ENCODE measurements around the gene DRD4. TPM values are rescaled to one million over a fixed set of nuclear protein-coding genes. Genes with fewer than 3 reads are reported as not detected.

The DRD4 gene
- 0.71 TPM for total RNA-seq
- long read RNA-seq = 0 reads

GRCh38 chr11:636511-637332, at the start of gene DRD4:
Gene DRD4, plus strand, starts transcription at chr11:637269. Its CDS starts 36 bp downstream, at chr11:637305.
- no peak for DNase-seq (ENCODE audit: low spot score)

- DNase-seq (ENCODE audit: low spot score) = no peak
Measured at GRCh38 chr11:587546-587945, 49.5 kb upstream of the DRD4 start.

GRCh38 chr11:587978-588380, 49.1 kb upstream of the DRD4 start:
- DNase-seq (ENCODE audit: low spot score) = no peak

- DNase-seq (ENCODE audit: low spot score) = no peak
Measured at GRCh38 chr11:589798-590197, 47.3 kb upstream of the DRD4 start.

GRCh38 chr11:590997-591396, 46.1 kb upstream of the DRD4 start:
- DNase-seq (ENCODE audit: low spot score) = no peak

GRCh38 chr11:592501-592900, 44.6 kb upstream of the DRD4 start:
- DNase-seq (ENCODE audit: low spot score) = no peak

GRCh38 chr11:592918-593317, 44.2 kb upstream of the DRD4 start:
- DNase-seq (ENCODE audit: low spot score) = no peak

- DNase-seq (ENCODE audit: low spot score) = no peak
Measured at GRCh38 chr11:593347-593746, 43.7 kb upstream of the DRD4 start.

- DNase-seq (ENCODE audit: low spot score) = no peak
Measured at GRCh38 chr11:595400-595799, 41.7 kb upstream of the DRD4 start.

GRCh38 chr11:596374-596773, 40.7 kb upstream of the DRD4 start:
- DNase-seq (ENCODE audit: low spot score) = no peak

GRCh38 chr11:597166-597725, 39.8 kb upstream of the DRD4 start:
- no peak for DNase-seq (ENCODE audit: low spot score)

GRCh38 chr11:598005-598680, 38.9 kb upstream of the DRD4 start:
- no peak for DNase-seq (ENCODE audit: low spot score)

GRCh38 chr11:601573-602245, 35.4 kb upstream of the DRD4 start:
- no peak for DNase-seq (ENCODE audit: low spot score)

GRCh38 chr11:603154-603553, 33.9 kb upstream of the DRD4 start:
- no peak for DNase-seq (ENCODE audit: low spot score)

- no peak for DNase-seq (ENCODE audit: low spot score)
Measured at GRCh38 chr11:605286-606129, 31.6 kb upstream of the DRD4 start.

GRCh38 chr11:606245-606644, 30.8 kb upstream of the DRD4 start:
- no peak for DNase-seq (ENCODE audit: low spot score)

GRCh38 chr11:607020-607780, 29.9 kb upstream of the DRD4 start:
- DNase-seq (ENCODE audit: low spot score) = no peak

- DNase-seq (ENCODE audit: low spot score) = no peak
Measured at GRCh38 chr11:607971-608659, 29.0 kb upstream of the DRD4 start.

GRCh38 chr11:608791-609251, 28.2 kb upstream of the DRD4 start:
- DNase-seq (ENCODE audit: low spot score) = no peak

Measured in mesenteric fat pad (tissue), 1 donor.